HG03175 (cell line): Measurements from ENCODE around the gene ERBB4.
A peak's percentile ranks its signal among the peaks of the same experiment; 100 is the strongest.
"Not testable (repeated sequence)": the region's sequence is repeated elsewhere in the genome, so short reads cannot be mapped to it uniquely, and the experiment has no call there.

Experiments
- ATAC-seq: cut with Tn5 transposase; IDR thresholded peaks from one replicate; pipeline ENCODE4 v1.9.1; 2021; ENCODE audit warnings: mild to moderate bottlenecking, moderate library complexity; ENCODE audit not compliant: unreplicated experiment

Gene ERBB4

GRCh38 chr2:211755187-211755586 is 783.4 kb downstream of the ERBB4 start:
- ATAC-seq: no peak

- ATAC-seq: no peak
These were observed 786.8 kb downstream of the ERBB4 start for GRCh38 chr2:211751848-211752247.

- no peak for ATAC-seq
These were observed 790.3 kb downstream of the ERBB4 start for GRCh38 chr2:211748339-211748738.

- ATAC-seq: peak; percentile 96
These were observed 793.1 kb downstream of the ERBB4 start for GRCh38 chr2:211745295-211746097.

GRCh38 chr2:211744379-211744778 is 794.2 kb downstream of the ERBB4 start:
- ATAC-seq: no peak

GRCh38 chr2:211741966-211742365 is 796.6 kb downstream of the ERBB4 start:
- ATAC-seq: no peak

GRCh38 chr2:211737282-211737681 is 801.3 kb downstream of the ERBB4 start:
- ATAC-seq: no peak

- ATAC-seq: no peak
These were observed 808.4 kb downstream of the ERBB4 start for GRCh38 chr2:211730215-211730614.

- ATAC-seq: no peak
These were observed 809.2 kb downstream of the ERBB4 start for GRCh38 chr2:211729433-211729832.

GRCh38 chr2:211724933-211725332 is 813.7 kb downstream of the ERBB4 start:
- no peak for ATAC-seq

GRCh38 chr2:211723398-211723797 is 815.2 kb downstream of the ERBB4 start:
- ATAC-seq: no peak

- ATAC-seq: no peak
These were observed 815.7 kb downstream of the ERBB4 start for GRCh38 chr2:211722928-211723327.

GRCh38 chr2:211721874-211722273 is 816.7 kb downstream of the ERBB4 start:
- ATAC-seq: not testable (repeated sequence)

GRCh38 chr2:211709389-211709788 is 829.2 kb downstream of the ERBB4 start:
- no peak for ATAC-seq

- no peak for ATAC-seq
These were observed 845.9 kb downstream of the ERBB4 start for GRCh38 chr2:211692689-211693088.

- ATAC-seq: no peak
These were observed 847.9 kb downstream of the ERBB4 start for GRCh38 chr2:211690736-211691135.

GRCh38 chr2:211688196-211688595 is 850.4 kb downstream of the ERBB4 start:
- no peak for ATAC-seq

GRCh38 chr2:211674715-211675114 is 863.9 kb downstream of the ERBB4 start:
- ATAC-seq: no peak

GRCh38 chr2:211673133-211673905 is 865.3 kb downstream of the ERBB4 start:
- no peak for ATAC-seq

- no peak for ATAC-seq
These were observed 866.6 kb downstream of the ERBB4 start for GRCh38 chr2:211671977-211672376.

GRCh38 chr2:211665299-211665698 is 873.3 kb downstream of the ERBB4 start:
- ATAC-seq: no peak

GRCh38 chr2:211664321-211664720 is 874.3 kb downstream of the ERBB4 start:
- no peak for ATAC-seq
